Erythroblast (primary cell): ENCODE results near the gene DMD.

ENCODE experiments used
- GATA1 ChIP-seq: IDR thresholded peaks from 2 replicates; pipeline ENCODE4 v1.6.1; 2011; ENCODE audit warnings: low read depth, mild to moderate bottlenecking, control low read depth, low read length, moderate library complexity
- POLR2A ChIP-seq: IDR thresholded peaks from 2 replicates; pipeline ENCODE4 v1.6.1; 2011; ENCODE audit warnings: mild to moderate bottlenecking, low read length

GRCh38 chrX:31429915-31430314 is 1781.4 kb downstream of the DMD start:
- no peak for TF ChIP-seq POLR2A
- no peak for TF ChIP-seq GATA1
